HG03159 (cell line): ENCODE data around the gene USP17L20.
"Not testable (repeated sequence)": the region's sequence is repeated elsewhere in the genome, so short reads cannot be mapped to it uniquely, and the experiment has no call there.

ENCODE experiments used
- ATAC-seq: cut with Tn5 transposase; IDR thresholded peaks from one replicate; pipeline ENCODE4 v1.9.1; 2021; ENCODE audit warnings: mild to moderate bottlenecking, moderate library complexity; ENCODE audit not compliant: unreplicated experiment

The USP17L20 gene

GRCh38 chr4:9257824-9258223 lies at the start of gene USP17L20:
USP17L20 (plus strand) TSS chr4:9258124; CDS start chr4:9258124, 0 bp downstream.
- not testable (repeated sequence) for ATAC-seq

- ATAC-seq = not testable (repeated sequence)
These were observed 47.6 kb upstream of the USP17L20 start, which contains the start of gene USP17L10 for GRCh38 chr4:9210357-9210756. USP17L10 (plus strand) TSS chr4:9210657; CDS start chr4:9210657, 0 bp downstream.

- ATAC-seq = not testable (repeated sequence)
These were observed 43.2 kb upstream of the USP17L20 start for GRCh38 chr4:9214701-9215100.

GRCh38 chr4:9215105-9215504 lies 42.8 kb upstream of the USP17L20 start, which contains the start of gene USP17L11:
USP17L11 (plus strand) TSS chr4:9215405; CDS start chr4:9215405, 0 bp downstream.
- ATAC-seq = not testable (repeated sequence)

GRCh38 chr4:9219852-9220251 lies 38.1 kb upstream of the USP17L20 start, which contains the start of gene USP17L12:
USP17L12 (plus strand) TSS chr4:9220152; CDS start chr4:9220152, 0 bp downstream.
- ATAC-seq = not testable (repeated sequence)

GRCh38 chr4:9224596-9224995 lies 33.3 kb upstream of the USP17L20 start, which contains the start of gene USP17L13:
USP17L13 (plus strand) TSS chr4:9224896; CDS start chr4:9224896, 0 bp downstream.
- ATAC-seq = not testable (repeated sequence)

GRCh38 chr4:9230249-9230648 lies 27.7 kb upstream of the USP17L20 start:
- ATAC-seq = not testable (repeated sequence)

- not testable (repeated sequence) for ATAC-seq
These were observed 23.8 kb upstream of the USP17L20 start, which contains the start of gene USP17L15 for GRCh38 chr4:9234085-9234484. USP17L15 (plus strand) TSS chr4:9234385; CDS start chr4:9234385, 0 bp downstream.

- ATAC-seq = not testable (repeated sequence)
These were observed 19.5 kb upstream of the USP17L20 start for GRCh38 chr4:9238461-9238860.

- not testable (repeated sequence) for ATAC-seq
These were observed 14.3 kb upstream of the USP17L20 start, which contains the start of gene USP17L17 for GRCh38 chr4:9243579-9243978. USP17L17 (plus strand) TSS chr4:9243879; CDS start chr4:9243879, 0 bp downstream.

GRCh38 chr4:9247953-9248680 lies 9.8 kb upstream of the USP17L20 start, which contains the start of gene USP17L18:
USP17L18 (plus strand) TSS chr4:9248630; CDS start chr4:9248630, 0 bp downstream.
- ATAC-seq = not testable (repeated sequence)

- not testable (repeated sequence) for ATAC-seq
These were observed 4.8 kb upstream of the USP17L20 start, which contains the start of gene USP17L19 for GRCh38 chr4:9253078-9253477. USP17L19 (plus strand) TSS chr4:9253378; CDS start chr4:9253378, 0 bp downstream.

GRCh38 chr4:9262572-9262971 lies 4.6 kb downstream of the USP17L20 start, which contains the start of gene USP17L21:
USP17L21 (plus strand) TSS chr4:9262872; CDS start chr4:9262872, 0 bp downstream.
- not testable (repeated sequence) for ATAC-seq

- ATAC-seq = not testable (repeated sequence)
These were observed 9.4 kb downstream of the USP17L20 start, which contains the start of gene USP17L22 for GRCh38 chr4:9267319-9267718. USP17L22 (plus strand) TSS chr4:9267619; CDS start chr4:9267619, 0 bp downstream.

GRCh38 chr4:9271719-9272118 lies 13.8 kb downstream of the USP17L20 start:
- ATAC-seq = not testable (repeated sequence)
